ENCODE data around the gene PIK3R6.
A peak's percentile ranks its signal among the peaks of the same experiment; 100 is the strongest.

PIK3R6 gene

GRCh38 chr17:8868529-8868951 lies 1.1 kb upstream of the PIK3R6 start:
- Histone ChIP-seq H4K8ac (ENCODE audit: low read depth, low read length) (no peak overlapping the region), H3K4ac (ENCODE audit: low read length) (no peak overlapping the region), H4K91ac (ENCODE audit: low read depth, low read length, poor library complexity) (no peak overlapping the region), H3K27me3 (ENCODE audit: control insufficient read depth in 3 of 3, insufficient read depth in 3 of 3, low read depth in 1 of 3, low read length in 3 of 3) (peaks cover 0 to 18% (median 0%) of the 10 kb centered on the region in 3 experiments), H3K9me3 (replicated peaks in 1 of 2; ENCODE audit: control insufficient read depth in 2 of 2, insufficient read depth in 1 of 2, low read depth in 1 of 2, low read length in 2 of 2) (peaks cover 0 to 2% of the 10 kb centered on the region in 2 donors), H3K23ac (ENCODE audit: low read depth, low read length, poor library complexity) (no peak overlapping the region), H2BK5ac (ENCODE audit: low read length) (no peak overlapping the region), H3K18ac (ENCODE audit: low read length) (no peak overlapping the region), H3K4me2 (ENCODE audit: insufficient read depth, low read length, poor library complexity, severe bottlenecking) (no peak overlapping the region), H3K27ac (replicated peaks; ENCODE audit: low read length) (no peak overlapping the region), H2BK15ac (ENCODE audit: low read length) (no peak overlapping the region), H2AFZ (ENCODE audit: low read length) (no peak overlapping the region), H3K9ac (ENCODE audit: low read depth, low read length, poor library complexity) (no peak overlapping the region), H2BK120ac (ENCODE audit: low read depth, low read length) (no peak overlapping the region), H3K79me1 (ENCODE audit: low read depth, low read length) (no peaks in the 10 kb centered on the region), H3K36me3 (replicated peaks in 1 of 2; ENCODE audit: control insufficient read depth in 2 of 2, insufficient read depth in 2 of 2, low read length in 2 of 2) (no peaks in the 10 kb centered on the region), H3K14ac (ENCODE audit: low read length) (no peak overlapping the region), H3K4me3 (ENCODE audit: low read length in 2 of 2) (no peak overlapping the region), H2AK5ac (ENCODE audit: low read depth, low read length) (no peak overlapping the region), H2BK12ac (ENCODE audit: low read length) (no peak overlapping the region), H3K4me1 (ENCODE audit: control insufficient read depth in 2 of 2, insufficient read depth in 1 of 2, low read depth in 1 of 2, low read length in 2 of 2) (peaks cover 0 to 2% of the 10 kb centered on the region in 2 donors)
- no peak for DNase-seq (ENCODE audit: low spot score)
- WGBS, 2 donors (ENCODE audit: extremely low coverage in 2 of 2, insufficient read length in 2 of 2, insufficient replicate concordance in 1 of 2), result no CpG with 5 or more reads among the region's 4 CpGs

- no peak for DNase-seq (ENCODE audit: low spot score)
- no peak overlapping the region for H3K4me3 ChIP-seq (ENCODE audit: low read length in 2 of 2)
Observed at GRCh38 chr17:8868092-8868491, 618 bp upstream of the PIK3R6 start.

GRCh38 chr17:8865811-8866210 lies 1.7 kb downstream of the PIK3R6 start:
- peaks cover 0 to 16% (median 0%) of the 10 kb centered on the region in 3 experiments for H3K27me3 ChIP-seq (ENCODE audit: control insufficient read depth in 3 of 3, insufficient read depth in 3 of 3, low read depth in 1 of 3, low read length in 3 of 3)
- H3K4me3 ChIP-seq (ENCODE audit: low read length in 2 of 2), result no peak overlapping the region

More at GRCh38 chr17:8868092-8868491, 618 bp upstream of the PIK3R6 start:
- no peak overlapping the region for H2BK5ac ChIP-seq (ENCODE audit: low read length)
- no peak overlapping the region for H2BK15ac ChIP-seq (ENCODE audit: low read length)
- H3K79me1 ChIP-seq (ENCODE audit: low read depth, low read length), result no peaks in the 10 kb centered on the region
- H3K9me3 ChIP-seq (replicated peaks in 1 of 2; ENCODE audit: control insufficient read depth in 2 of 2, insufficient read depth in 1 of 2, low read depth in 1 of 2, low read length in 2 of 2), result peaks cover 0 to 2% of the 10 kb centered on the region in 2 donors
- H3K27ac ChIP-seq (replicated peaks; ENCODE audit: low read length), result no peak overlapping the region
- H3K9ac ChIP-seq (ENCODE audit: low read depth, low read length, poor library complexity), result no peak overlapping the region
- no peak overlapping the region for H3K4ac ChIP-seq (ENCODE audit: low read length)
- H4K91ac ChIP-seq (ENCODE audit: low read depth, low read length, poor library complexity), result no peak overlapping the region
- no peak overlapping the region for H2AFZ ChIP-seq (ENCODE audit: low read length)
- no peaks in the 10 kb centered on the region for H3K36me3 ChIP-seq (replicated peaks in 1 of 2; ENCODE audit: control insufficient read depth in 2 of 2, insufficient read depth in 2 of 2, low read length in 2 of 2)
- H2BK12ac ChIP-seq (ENCODE audit: low read length), result no peak overlapping the region
- H3K27me3 ChIP-seq (ENCODE audit: control insufficient read depth in 3 of 3, insufficient read depth in 3 of 3, low read depth in 1 of 3, low read length in 3 of 3), result peaks cover 0 to 15% (median 0%) of the 10 kb centered on the region in 3 experiments
- WGBS, 2 donors (ENCODE audit: extremely low coverage in 2 of 2, insufficient read length in 2 of 2, insufficient replicate concordance in 1 of 2), result no CpG with 5 or more reads among the region's 1 CpG
- H3K18ac ChIP-seq (ENCODE audit: low read length), result no peak overlapping the region
- no peak overlapping the region for H2BK120ac ChIP-seq (ENCODE audit: low read depth, low read length)
- no peak overlapping the region for H3K4me2 ChIP-seq (ENCODE audit: insufficient read depth, low read length, poor library complexity, severe bottlenecking)
- no peak overlapping the region for H3K23ac ChIP-seq (ENCODE audit: low read depth, low read length, poor library complexity)
- no peak overlapping the region for H2AK5ac ChIP-seq (ENCODE audit: low read depth, low read length)
- H3K14ac ChIP-seq (ENCODE audit: low read length), result no peak overlapping the region
- no peak overlapping the region for H4K8ac ChIP-seq (ENCODE audit: low read depth, low read length)
- H3K4me1 ChIP-seq (ENCODE audit: control insufficient read depth in 2 of 2, insufficient read depth in 1 of 2, low read depth in 1 of 2, low read length in 2 of 2), result peaks cover 0 to 2% of the 10 kb centered on the region in 2 donors

GRCh38 chr17:8865385-8865784 lies 2.1 kb downstream of the PIK3R6 start:
- no peaks in the 10 kb centered on the region for H3K79me1 ChIP-seq (ENCODE audit: low read depth, low read length)
- DNase-seq (ENCODE audit: low spot score), result no peak
- WGBS, 2 donors (ENCODE audit: extremely low coverage in 2 of 2, insufficient read length in 2 of 2, insufficient replicate concordance in 1 of 2), result no CpG with 5 or more reads among the region's 6 CpGs
- H2BK15ac ChIP-seq (ENCODE audit: low read length), result peak overlapping the region; percentile 62
- no peak overlapping the region for H3K4me3 ChIP-seq (ENCODE audit: low read length in 2 of 2)
- peak overlapping the region; percentile 57 for H2AK5ac ChIP-seq (ENCODE audit: low read depth, low read length)
- H2AFZ ChIP-seq (ENCODE audit: low read length), result no peak overlapping the region
- H3K18ac ChIP-seq (ENCODE audit: low read length), result peak overlapping the region; percentile 85
- H4K91ac ChIP-seq (ENCODE audit: low read depth, low read length, poor library complexity), result no peak overlapping the region
- no peak overlapping the region for H3K4ac ChIP-seq (ENCODE audit: low read length)
- H3K9ac ChIP-seq (ENCODE audit: low read depth, low read length, poor library complexity), result no peak overlapping the region
- no peak overlapping the region for H3K14ac ChIP-seq (ENCODE audit: low read length)
- no peak overlapping the region for H3K4me2 ChIP-seq (ENCODE audit: insufficient read depth, low read length, poor library complexity, severe bottlenecking)
- no peak overlapping the region for H4K8ac ChIP-seq (ENCODE audit: low read depth, low read length)
- no peak overlapping the region for H2BK5ac ChIP-seq (ENCODE audit: low read length)
- H2BK12ac ChIP-seq (ENCODE audit: low read length), result no peak overlapping the region
- peaks cover 0 to 2% of the 10 kb centered on the region in 2 donors for H3K4me1 ChIP-seq (ENCODE audit: control insufficient read depth in 2 of 2, insufficient read depth in 1 of 2, low read depth in 1 of 2, low read length in 2 of 2)
- no peak overlapping the region for H3K23ac ChIP-seq (ENCODE audit: low read depth, low read length, poor library complexity)
- peaks cover 0 to 16% (median 0%) of the 10 kb centered on the region in 3 experiments for H3K27me3 ChIP-seq (ENCODE audit: control insufficient read depth in 3 of 3, insufficient read depth in 3 of 3, low read depth in 1 of 3, low read length in 3 of 3)
- no peak overlapping the region for H2BK120ac ChIP-seq (ENCODE audit: low read depth, low read length)
- H3K36me3 ChIP-seq (replicated peaks in 1 of 2; ENCODE audit: control insufficient read depth in 2 of 2, insufficient read depth in 2 of 2, low read length in 2 of 2), result no peaks in the 10 kb centered on the region
- H3K9me3 ChIP-seq (replicated peaks in 1 of 2; ENCODE audit: control insufficient read depth in 2 of 2, insufficient read depth in 1 of 2, low read depth in 1 of 2, low read length in 2 of 2), result peaks cover 0 to 2% of the 10 kb centered on the region in 2 donors
- H3K27ac ChIP-seq (replicated peaks; ENCODE audit: low read length), result no peak overlapping the region

More at GRCh38 chr17:8865811-8866210, 1.7 kb downstream of the PIK3R6 start:
- H3K9me3 ChIP-seq (replicated peaks in 1 of 2; ENCODE audit: control insufficient read depth in 2 of 2, insufficient read depth in 1 of 2, low read depth in 1 of 2, low read length in 2 of 2), result peaks cover 0 to 2% of the 10 kb centered on the region in 2 donors
- H3K18ac ChIP-seq (ENCODE audit: low read length), result no peak overlapping the region
- H3K79me1 ChIP-seq (ENCODE audit: low read depth, low read length), result no peaks in the 10 kb centered on the region
- no peaks in the 10 kb centered on the region for H3K36me3 ChIP-seq (replicated peaks in 1 of 2; ENCODE audit: control insufficient read depth in 2 of 2, insufficient read depth in 2 of 2, low read length in 2 of 2)
- no peak overlapping the region for H3K4ac ChIP-seq (ENCODE audit: low read length)
- no peak overlapping the region for H2BK120ac ChIP-seq (ENCODE audit: low read depth, low read length)
- H2AFZ ChIP-seq (ENCODE audit: low read length), result no peak overlapping the region
- no peak overlapping the region for H2BK15ac ChIP-seq (ENCODE audit: low read length)
- H3K14ac ChIP-seq (ENCODE audit: low read length), result no peak overlapping the region
- H2BK5ac ChIP-seq (ENCODE audit: low read length), result no peak overlapping the region
- no peak overlapping the region for H3K27ac ChIP-seq (replicated peaks; ENCODE audit: low read length)
- no peak overlapping the region for H4K91ac ChIP-seq (ENCODE audit: low read depth, low read length, poor library complexity)
- H3K4me1 ChIP-seq (ENCODE audit: control insufficient read depth in 2 of 2, insufficient read depth in 1 of 2, low read depth in 1 of 2, low read length in 2 of 2), result peaks cover 0 to 2% of the 10 kb centered on the region in 2 donors
- H3K4me2 ChIP-seq (ENCODE audit: insufficient read depth, low read length, poor library complexity, severe bottlenecking), result no peak overlapping the region
- no CpG with 5 or more reads among the region's 7 CpGs for WGBS, 2 donors (ENCODE audit: extremely low coverage in 2 of 2, insufficient read length in 2 of 2, insufficient replicate concordance in 1 of 2)
- no peak overlapping the region for H3K23ac ChIP-seq (ENCODE audit: low read depth, low read length, poor library complexity)
- H2AK5ac ChIP-seq (ENCODE audit: low read depth, low read length), result peak overlapping the region; percentile 57
- no peak for DNase-seq (ENCODE audit: low spot score)
- H2BK12ac ChIP-seq (ENCODE audit: low read length), result no peak overlapping the region
- no peak overlapping the region for H3K9ac ChIP-seq (ENCODE audit: low read depth, low read length, poor library complexity)
- no peak overlapping the region for H4K8ac ChIP-seq (ENCODE audit: low read depth, low read length)

All from neuronal stem cell (in vitro differentiated cells).